HG03460 (cell line): Measurements from ENCODE around the gene CACNG1.
A peak's percentile ranks its signal among the peaks of the same experiment; 100 is the strongest.
"Not testable (repeated sequence)": the region's sequence is repeated elsewhere in the genome, so short reads cannot be mapped to it uniquely, and the experiment has no call there.

ENCODE experiments used
- ATAC-seq: cut with Tn5 transposase; IDR thresholded peaks from one replicate; pipeline ENCODE4 v1.9.1; 2021; ENCODE audit not compliant: unreplicated experiment

CACNG1 gene

DNA sequence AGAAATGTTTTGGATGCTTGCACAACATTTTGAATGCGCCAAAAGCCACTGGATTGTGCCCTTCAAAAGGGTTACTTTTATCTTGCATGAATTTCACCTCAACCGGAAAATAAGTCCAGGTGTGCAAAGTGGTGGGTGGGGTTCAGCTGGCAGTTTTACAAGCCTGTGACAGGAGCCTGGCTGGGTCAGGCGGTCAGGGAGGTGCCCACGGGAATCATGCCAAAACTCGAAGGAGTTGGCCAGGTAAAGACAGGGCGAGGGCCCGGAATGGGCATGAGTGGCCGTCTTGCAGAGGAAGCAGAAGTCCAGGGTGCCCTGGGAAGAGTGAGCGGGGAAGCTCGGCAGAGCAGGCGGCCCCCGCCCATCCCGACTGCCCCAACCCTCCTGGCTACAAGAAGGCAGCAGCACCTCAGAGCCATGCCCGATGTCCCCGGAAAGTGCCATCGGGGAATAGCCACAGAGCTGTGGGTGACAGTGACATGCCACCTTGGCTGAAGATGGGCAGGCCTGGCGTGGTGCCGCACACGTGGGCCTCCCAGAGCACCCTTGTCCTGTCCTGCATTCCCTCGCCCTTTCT is 19.1 kb upstream of the CACNG1 start:
- no peak for ATAC-seq

DNA sequence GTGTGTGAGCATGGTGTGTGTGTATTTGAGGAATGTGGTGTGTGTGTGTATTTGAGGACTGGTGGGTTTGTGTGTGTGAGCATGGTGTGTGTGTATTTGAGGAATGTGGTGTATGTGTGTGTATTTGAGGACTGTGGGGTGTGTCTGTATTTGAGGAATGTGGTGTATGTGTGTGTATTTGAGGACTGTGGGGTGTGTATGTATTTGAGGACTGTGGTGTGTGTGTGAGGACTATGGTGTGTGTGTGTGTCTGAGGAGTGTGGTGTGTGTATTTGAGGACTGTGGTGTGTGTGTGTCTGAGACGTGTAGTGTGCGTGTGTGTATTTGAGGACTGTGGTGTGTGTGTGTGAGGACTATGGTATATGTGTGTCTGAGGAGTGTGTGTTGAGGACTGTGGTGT is 18.0 kb upstream of the CACNG1 start:
- no peak for ATAC-seq

DNA sequence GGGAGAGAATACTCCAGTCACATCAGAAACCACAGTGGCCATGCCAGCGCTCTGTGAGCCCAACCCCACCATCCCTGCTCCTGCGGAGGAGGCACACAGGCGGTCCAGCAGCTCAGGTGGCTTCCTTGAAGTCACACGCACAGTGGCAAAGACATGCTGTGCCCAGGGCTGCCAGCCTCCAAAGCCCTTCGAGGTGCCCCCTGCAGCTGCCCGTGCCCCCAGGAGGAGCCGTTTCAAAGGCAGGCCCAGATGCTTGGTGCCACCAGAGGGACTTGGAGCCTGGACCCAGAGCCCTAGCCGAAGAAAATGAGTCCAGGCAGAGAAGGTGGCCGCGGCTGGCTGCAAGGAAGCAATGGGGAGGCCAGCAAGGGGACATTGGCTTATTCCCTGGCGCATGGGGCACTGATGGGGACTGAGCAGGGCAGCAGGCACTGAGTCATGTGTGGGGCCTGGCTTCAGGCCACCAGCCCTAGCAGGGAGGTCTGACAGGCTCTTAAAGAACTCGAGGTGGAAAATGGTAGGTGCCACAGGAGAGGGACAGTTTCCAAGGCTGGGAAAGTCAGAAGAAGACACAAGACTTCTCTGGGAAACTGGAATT is 17.2 kb upstream of the CACNG1 start:
- ATAC-seq: no peak

DNA sequence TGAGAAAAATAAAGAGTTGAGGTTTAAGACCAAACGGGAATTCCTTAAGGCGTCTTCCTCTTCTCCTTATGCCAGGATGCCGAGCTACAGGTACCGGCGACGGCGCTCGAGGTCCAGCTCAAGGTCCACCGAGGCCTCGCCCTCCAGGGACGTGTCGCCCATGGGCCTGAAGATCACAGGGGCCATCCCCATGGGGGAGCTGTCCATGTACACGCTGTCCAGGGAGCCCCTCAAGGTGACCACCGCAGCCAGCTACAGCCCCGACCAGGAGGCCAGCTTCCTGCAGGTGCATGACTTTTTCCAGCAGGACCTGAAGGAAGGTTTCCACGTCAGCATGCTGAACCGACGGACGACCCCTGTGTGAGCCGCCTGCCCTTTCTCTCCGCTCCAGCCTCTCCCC is 13.7 kb upstream of the CACNG1 start:
- ATAC-seq: no peak

DNA sequence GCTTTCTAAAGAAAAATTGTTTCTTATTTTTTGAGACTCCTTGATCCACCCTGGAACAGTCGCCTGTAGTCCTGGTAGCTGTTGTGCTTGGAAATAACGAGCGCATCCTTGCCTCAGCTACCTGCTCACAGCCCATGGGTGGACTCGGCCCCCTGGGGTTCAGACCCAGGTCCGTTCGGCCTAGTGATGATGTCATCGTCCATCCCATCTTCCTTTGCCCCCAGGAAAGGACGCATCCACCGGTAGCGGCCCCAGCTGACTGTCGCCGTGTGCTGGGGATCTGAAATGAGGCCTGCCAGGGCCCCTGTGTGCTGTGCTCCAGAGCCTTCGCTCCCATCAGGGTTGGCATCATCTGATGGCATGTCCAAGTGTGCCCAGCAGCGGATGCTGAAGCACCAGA is 12.0 kb upstream of the CACNG1 start:
- ATAC-seq: no peak

DNA sequence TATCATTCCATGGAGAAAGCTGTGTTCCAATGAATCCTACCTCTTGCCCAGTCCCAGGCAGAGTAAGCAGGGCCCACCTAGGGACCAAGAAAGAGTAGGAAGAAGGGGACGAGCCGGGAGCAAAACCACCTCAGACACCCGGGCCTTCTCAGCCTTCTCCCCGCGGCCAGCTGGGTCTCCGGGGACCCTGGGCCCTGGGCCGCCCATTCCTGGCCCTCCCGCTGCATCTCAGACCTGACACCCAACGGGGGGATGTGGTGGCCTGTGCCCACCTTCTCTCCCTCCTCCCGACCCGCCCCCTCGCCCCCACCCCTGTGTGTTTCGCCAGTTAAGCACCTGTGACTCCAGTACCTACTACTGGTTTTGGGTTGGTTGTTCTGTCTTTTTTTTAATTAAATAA is 11.4 kb upstream of the CACNG1 start:
- no peak for ATAC-seq

DNA sequence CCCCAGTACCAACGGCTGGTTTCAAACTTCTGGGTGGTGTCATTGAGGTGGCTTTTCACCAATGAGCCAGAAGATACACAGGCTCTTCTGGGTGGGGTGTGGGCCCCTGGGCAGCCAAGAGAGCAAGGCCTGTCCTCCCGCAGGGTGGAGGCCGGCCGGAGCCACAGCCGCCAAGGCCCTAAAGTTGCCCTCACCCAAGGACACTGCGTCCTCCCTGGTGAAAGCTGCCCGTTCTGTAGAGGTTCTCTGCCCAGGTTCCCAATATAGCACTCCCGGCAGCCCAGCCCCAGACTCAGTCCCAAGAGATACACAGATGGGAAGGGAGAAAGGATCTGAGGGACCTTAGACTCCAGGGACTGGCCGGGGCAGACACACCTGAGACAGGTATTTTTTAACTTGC is 10.7 kb upstream of the CACNG1 start:
- no peak for ATAC-seq

DNA sequence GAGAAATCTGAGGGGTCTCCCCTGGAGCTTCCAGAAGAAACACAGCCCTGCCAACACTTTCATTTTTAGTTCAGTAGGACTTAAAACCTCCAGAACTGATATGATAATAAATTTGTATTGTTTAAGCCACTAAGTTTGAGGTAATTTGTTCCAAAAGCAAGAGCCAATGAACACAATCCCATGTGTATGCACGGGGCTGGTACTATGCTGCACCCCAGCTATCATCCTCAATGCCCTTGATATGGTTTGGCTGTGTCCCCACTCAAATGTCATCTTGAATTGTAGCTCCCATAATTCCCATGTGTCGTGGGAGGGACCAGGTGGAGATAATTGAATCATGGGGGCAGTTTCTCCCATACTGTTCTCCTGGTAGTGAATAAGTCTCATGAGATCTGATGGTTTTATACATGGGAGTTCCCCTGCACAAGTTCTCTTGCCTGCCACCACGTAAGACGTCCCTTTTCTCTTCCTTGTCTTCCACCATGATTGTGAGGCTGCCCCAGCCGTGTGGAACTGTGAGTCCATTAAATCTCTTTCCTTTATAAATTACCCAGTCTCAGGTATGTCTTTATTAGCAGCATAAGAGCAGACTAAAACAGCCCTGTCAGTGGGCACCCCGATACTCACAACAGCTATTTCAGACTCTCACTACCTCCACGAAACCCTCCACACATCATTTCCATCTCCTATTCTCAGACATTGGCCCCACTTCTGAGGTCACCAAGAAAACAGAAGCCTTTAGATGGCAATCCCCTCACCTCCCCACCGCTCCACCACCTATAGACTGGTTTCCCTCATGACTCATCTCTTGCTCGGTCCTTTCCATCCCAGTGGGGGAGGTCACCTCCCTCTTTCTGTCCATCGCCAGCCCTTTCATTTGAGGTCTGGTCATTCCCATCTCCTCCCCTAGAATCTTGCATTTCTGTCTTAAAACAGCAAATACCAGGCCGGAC is 8.9 kb upstream of the CACNG1 start:
- peak; percentile 72 for ATAC-seq

DNA sequence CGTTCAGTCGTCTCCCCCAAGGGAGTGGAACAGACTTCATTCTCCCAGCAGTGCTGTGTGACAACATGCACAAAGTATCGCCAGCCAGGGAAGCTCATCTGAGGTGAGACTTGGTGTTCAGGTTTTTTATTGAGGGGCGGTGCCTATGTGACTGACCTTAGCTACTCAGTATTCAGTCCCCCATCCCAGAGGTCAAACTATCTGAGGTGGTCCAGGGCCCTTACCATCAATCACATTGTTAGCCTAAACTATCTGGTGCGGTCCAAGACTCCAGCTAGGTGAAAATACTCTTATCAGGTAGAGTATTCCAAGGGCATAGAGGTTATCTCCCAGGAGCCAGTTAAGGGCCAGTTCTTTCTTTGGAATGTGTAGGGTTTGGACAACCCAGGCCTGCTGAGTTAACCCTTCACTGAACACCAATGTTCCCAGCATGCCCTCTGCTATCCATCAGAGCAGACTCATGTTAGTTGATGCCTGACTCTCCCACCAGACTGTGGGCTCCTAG is 5.4 kb upstream of the CACNG1 start:
- no peak for ATAC-seq

DNA sequence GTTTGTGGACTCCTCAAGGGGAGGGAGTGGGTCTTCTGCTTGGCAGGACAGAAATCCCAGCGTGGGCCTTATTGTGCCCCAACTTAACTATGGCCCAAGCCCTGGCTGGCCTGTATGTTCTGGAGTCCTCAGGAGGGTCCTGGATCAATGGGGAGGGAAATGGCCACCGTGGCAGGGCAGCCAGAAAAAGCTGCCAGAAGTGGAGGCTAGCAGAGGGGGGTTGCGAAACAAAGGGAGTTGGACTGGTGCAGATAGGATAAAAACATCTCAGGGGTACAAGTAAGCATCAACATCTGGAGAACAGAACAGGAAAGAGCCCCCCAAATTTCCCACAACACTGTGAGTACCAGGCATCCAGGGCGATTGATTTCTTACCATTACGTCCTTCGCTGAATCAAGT is 3.7 kb upstream of the CACNG1 start:
- no peak for ATAC-seq

DNA sequence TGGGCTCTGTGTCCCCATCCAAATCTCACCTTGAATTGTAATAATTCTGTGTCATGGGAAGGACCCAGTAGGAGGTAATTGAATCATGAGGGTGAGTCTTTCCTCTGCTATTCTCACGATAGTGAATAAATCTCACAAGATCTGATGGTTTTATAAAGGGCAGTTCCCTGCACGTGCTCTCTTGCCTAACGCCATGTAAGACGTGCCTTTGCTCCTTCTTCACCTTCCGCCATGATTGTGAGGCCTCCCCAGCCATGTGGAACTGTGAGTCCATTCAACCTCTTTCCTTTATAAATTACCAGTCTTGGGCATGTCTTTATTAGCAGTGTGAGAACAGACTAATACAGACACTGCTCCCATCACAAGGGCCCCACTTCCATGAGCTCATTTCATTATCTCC is 3.2 kb upstream of the CACNG1 start:
- ATAC-seq: not testable (repeated sequence)

DNA sequence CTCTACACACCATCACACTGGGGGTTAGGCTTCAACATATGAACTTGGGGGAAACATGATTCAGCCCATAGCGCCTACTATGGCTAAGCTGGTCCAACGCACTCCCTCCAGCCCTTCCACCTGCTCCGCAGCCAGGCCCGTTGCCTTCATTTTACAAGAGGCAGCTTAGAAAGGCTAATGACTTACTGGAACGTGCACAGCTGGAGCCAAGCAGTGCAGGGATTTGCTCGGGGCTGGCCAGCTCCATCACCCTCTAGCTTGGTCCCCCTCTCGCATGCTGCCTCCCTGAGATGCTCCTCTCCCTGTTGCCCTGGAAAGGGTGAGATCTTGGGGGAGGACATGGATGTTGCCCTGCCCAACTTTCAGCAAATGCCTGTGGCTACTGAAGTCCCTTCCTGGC is 2.8 kb upstream of the CACNG1 start:
- ATAC-seq: no peak

DNA sequence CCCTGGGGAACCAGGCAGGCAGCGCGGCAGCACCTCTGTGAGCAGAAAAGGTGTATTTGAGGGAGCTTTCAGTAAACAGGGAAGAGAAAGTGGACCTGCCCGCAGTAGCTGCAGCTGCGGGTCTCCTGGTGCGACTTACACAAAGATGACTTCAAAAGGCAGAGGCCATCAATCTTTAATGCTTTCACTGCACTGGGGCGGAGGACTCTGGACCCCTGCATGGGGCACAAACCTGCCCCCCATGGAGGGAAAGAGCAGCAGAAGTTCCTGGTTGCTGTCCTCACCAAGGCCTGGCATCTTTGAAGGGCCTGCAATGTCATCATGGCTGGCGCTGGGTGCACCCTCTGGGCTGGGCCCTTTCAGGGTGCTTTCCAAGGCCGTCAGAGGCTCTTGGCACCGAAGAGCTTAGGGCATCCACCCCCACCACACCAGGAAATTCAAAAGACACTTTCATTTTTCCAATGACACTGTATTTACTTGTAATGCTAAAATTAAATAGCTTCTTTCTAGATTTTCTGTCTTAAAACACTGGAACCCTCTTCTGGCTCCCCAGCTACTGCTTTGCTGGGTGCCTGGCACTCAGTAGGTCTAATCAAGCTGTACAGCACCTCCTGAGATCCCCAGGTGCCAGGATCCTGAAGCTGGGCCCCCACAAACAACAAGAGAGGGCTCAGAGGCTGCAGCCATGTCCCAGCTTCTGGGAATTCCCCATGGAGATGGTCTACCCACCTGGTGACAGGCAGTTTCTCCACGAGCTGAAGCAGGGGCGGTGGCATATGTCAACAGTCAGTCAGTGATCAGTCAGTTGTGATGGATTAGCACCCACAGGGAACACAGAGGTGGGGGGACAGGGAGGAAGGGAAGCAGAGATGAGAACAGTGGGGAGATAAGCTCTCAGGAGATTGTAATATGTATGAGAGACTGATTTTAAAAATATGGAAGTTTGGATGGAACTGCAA is 2.1 kb upstream of the CACNG1 start:
- no peak for ATAC-seq

DNA sequence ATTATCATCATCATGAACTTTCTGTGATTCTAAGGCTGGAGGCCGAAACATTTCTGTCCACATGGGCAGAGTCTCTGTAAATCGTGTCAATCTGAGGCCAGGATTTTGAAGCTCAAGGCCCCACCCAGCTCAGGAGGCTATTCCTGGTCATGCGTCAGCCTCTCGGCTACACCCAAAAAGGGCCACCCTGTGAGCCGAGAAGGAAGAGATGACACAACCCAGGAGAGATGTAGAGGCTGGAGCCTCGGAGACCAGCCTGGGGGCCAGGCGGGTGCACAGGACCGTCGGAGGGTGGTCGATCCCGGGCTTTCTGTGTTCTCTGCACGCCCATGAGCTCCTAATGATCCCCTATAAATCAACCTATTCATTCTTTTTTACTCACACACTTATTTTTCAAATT is 1.1 kb upstream of the CACNG1 start:
- no peak for ATAC-seq

DNA sequence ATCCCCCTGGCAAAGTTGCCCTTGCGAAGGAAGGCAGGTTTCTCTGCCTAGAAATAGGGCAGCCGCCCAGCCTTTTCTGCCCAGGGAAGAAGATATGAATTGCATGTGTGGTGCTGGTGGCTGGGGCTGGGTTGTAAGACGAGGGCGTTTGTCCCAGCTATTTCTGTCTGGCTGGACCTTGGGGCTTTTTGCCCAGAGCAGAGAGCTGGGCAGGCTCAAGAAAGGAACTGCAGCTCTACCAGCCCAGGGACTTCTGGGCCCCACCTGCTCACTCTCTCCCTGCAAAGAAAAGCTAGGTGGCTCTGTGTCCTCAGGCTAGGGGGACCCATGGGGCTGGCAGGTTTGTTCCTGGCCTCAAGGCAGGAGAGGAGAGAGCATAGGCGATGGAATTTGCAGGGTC is 586 bp downstream of the CACNG1 start:
- no peak for ATAC-seq

DNA sequence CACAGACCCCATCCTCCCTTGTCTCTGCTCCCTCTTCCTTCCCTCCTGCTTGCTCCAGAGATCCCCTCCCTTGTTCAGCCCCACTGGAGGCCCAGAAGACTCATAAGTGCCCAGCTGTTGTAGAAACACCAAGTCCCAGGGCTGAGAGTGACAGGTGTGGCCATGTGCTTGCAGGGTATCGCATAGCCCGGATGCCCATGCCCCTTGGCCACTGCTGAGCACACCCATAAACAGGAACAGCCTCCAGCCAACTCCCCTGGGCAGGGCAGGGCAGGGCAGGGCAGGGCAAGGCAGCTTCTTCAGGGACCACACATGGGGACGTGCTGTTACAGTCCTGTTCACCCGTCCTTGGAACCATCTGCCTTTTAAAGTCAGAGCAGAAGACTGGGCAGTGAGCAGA is 2.0 kb downstream of the CACNG1 start:
- ATAC-seq: no peak

DNA sequence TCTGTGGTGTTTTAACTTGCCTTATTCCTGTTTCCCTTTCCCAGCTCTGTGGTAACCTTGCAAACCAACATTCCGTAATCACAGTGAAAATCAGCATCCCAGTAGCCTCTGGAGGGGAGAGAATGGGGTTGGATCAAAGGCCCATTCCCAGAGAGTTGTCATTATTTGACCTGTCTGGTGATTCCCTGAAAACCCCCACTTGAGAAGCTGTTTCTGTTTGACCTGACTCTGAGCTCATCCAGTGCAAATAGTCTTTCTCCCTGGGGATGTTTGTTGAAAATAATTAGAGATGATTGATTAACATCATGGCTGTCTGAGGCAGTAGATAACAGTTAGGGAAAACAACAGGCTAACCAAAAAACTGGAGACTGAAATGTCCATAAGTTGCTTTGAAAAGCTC is 3.0 kb downstream of the CACNG1 start:
- ATAC-seq: no peak

DNA sequence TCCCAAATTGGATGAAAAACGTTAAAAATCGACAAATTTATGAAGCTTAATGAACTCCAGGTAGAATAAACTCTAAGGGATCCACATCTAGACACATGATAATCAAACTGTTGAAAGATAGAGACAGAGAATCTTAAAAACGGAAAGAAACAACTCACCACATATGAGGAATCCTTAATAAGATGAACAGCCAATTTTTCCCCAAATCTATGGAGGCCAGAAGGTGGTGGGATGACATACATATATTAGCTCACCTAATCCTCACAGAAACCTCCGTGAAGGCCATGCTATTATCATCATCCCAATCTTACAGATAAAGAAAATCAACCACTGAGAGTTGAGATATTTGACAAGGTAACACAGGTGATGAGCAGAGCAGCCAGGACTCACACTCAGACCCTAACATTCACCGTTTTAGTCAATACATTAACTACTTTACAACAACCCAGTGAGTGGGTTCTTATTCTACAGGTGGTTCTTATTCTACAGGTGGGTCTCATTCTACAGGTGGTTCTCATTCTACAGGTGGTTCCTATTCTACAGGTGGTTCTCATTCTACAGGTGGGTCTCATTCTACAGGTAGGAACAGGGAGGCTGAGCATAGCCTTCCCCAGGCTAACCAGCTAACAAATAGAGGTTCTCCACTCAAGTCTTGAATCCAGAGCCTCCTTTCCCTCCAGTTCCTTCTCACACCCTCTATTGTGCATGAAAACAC is 4.8 kb downstream of the CACNG1 start:
- no peak for ATAC-seq

DNA sequence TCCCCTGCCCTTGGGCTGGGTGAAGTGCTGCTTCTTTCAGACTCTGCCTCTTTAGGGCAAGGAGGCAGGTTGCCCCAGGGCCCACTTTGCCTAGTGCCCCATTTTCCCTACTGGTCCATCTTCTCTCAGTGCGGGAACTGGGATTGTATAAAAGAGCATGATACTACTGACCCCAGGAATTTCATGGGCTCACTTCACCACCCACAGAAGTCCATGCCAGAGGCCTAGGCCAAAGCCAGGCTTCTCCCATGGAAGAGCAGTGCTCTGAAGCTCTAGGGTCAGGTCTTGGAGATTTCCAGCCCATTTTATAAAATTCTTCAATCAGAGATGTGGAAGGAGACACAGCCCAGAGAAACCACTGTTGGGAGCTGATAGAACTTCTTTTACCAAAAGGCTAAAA is 5.7 kb downstream of the CACNG1 start:
- no peak for ATAC-seq

DNA sequence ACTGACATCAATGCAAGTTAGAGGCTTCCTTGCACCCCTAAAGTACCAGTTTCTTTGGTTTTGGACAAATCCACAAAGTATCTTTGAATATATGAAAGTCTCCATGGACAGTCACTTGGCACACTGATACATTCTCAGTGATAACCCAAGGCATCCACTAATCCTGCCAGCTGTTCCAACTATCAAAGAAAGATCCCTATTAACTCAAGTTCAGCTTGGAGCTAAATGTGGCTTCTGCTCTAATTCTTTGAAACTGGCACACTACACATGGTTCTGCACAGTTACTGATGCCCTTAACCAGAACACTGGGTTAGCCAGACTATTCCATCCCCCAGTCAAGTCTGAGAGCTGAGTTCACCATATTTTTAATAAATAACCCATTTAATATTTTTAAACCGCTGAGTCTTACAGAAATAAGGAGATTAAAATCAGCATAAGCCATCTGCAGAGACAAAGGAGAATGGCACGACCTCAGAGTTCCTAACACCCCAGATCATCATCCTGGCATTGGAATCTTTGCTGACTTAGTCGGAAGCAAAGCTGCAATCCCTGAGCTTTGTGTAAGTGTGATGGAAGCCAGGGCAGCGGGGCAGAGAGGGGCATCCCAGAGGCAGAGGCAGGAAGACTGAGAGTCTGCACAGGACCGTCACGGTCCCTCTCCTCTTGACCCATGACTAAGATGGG is 6.3 kb downstream of the CACNG1 start:
- ATAC-seq: no peak
